Skeletal muscle cell (primary cell): ENCODE data around the gene DYNC1I1.
A peak's percentile ranks its signal among the peaks of the same experiment; 100 is the strongest.

Source experiments
- DNase-seq: peaks from one replicate; pipeline ENCODE4 v3.0.0-alpha.2; 2010; ENCODE audit warnings: low read depth
- H3K4me3 ChIP-seq: 2 replicates; pipeline ENCODE4 v1.5.1; 2011; ENCODE audit warnings: low read depth, mild to moderate bottlenecking, control low read depth, low read length, moderate library complexity

Gene DYNC1I1

GRCh38 chr7:96040250-96040772 lies 268.0 kb downstream of the DYNC1I1 start:
- DNase-seq = no peak
- H3K4me3 ChIP-seq = no peak overlapping the region

GRCh38 chr7:96041171-96041570 lies 268.8 kb downstream of the DYNC1I1 start:
- DNase-seq = no peak
- H3K4me3 ChIP-seq = no peak overlapping the region

- no peak for DNase-seq
Observed at GRCh38 chr7:96045181-96045580, 272.8 kb downstream of the DYNC1I1 start.

GRCh38 chr7:96045919-96046318 lies 273.6 kb downstream of the DYNC1I1 start:
- DNase-seq = no peak
- H3K4me3 ChIP-seq = no peak overlapping the region

More at GRCh38 chr7:96045181-96045580, 272.8 kb downstream of the DYNC1I1 start:
- H3K4me3 ChIP-seq = no peak overlapping the region

GRCh38 chr7:96052289-96052688 lies 279.9 kb downstream of the DYNC1I1 start:
- DNase-seq = no peak
- H3K4me3 ChIP-seq = no peak overlapping the region

GRCh38 chr7:96052860-96053470 lies 280.6 kb downstream of the DYNC1I1 start:
- no peak for DNase-seq
- H3K4me3 ChIP-seq = no peak overlapping the region

DNA sequence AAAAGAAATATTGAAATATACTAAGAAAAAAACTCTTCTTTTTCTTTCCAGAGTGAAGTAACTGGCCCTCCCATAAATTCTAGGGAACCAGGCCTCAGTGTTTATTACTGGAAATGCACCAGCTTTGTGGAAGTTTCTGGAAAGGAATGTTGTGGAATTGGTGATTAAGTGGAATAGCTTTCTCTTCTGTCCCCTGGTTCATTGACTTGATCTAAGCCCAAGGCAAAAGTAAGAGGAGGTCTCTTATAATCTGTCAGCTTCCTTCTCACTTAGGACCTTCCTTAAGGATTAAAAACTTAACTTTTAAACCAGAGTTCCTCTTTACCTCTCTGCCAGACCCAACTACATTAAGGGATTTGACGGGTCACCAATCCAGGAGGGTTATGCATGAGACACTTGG lies 283.4 kb downstream of the DYNC1I1 start:
- H3K4me3 ChIP-seq = no peak overlapping the region
- no peak for DNase-seq

GRCh38 chr7:96059075-96059474 lies 286.7 kb downstream of the DYNC1I1 start:
- H3K4me3 ChIP-seq = no peak overlapping the region
- no peak for DNase-seq

GRCh38 chr7:96061009-96061408 lies 288.7 kb downstream of the DYNC1I1 start:
- H3K4me3 ChIP-seq = no peak overlapping the region
- no peak for DNase-seq

DNA sequence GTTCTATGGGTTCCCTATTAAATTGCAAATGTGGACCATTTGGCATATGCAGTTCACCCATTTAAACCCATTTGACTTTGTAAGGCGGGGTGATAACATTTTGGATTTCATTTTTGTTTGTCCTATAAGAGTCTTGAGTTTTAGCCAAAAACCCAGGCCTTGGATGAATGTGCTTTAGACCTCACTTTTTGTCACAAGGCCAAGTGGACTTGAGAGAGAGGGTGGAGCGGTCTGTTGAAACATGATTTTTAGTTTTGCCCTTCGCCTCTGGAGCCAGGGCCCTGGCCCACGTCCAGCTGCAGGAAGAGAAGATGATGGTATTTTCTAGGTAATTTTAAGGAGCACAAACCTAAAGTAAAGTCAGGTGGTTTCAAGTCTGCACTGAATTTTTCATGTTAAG lies 289.5 kb downstream of the DYNC1I1 start:
- no peak overlapping the region for H3K4me3 ChIP-seq
- no peak for DNase-seq

DNA sequence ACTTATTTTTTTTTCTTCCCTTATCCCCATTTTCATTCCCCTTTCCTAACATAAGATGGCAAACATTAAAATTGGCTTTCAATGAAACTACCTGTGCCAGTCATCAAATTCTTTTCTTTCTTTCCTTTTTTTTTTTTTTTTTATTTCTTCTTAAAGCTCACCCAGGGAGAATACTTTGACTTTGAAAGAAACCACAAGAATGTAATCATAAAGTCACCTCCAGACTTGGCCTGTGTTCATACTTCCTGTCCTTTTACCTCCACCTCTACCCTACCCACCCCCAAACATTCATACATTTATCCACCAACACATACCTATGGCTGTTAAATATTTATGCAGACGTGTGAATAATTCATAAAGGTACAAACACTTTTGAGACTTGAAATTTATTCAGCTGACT lies 295.0 kb downstream of the DYNC1I1 start:
- DNase-seq = no peak
- no peak overlapping the region for H3K4me3 ChIP-seq

GRCh38 chr7:96069401-96069800 lies 297.0 kb downstream of the DYNC1I1 start:
- no peak overlapping the region for H3K4me3 ChIP-seq
- DNase-seq = no peak

GRCh38 chr7:96074871-96075270 lies 302.5 kb downstream of the DYNC1I1 start:
- no peak for DNase-seq
- H3K4me3 ChIP-seq = no peak overlapping the region

DNA sequence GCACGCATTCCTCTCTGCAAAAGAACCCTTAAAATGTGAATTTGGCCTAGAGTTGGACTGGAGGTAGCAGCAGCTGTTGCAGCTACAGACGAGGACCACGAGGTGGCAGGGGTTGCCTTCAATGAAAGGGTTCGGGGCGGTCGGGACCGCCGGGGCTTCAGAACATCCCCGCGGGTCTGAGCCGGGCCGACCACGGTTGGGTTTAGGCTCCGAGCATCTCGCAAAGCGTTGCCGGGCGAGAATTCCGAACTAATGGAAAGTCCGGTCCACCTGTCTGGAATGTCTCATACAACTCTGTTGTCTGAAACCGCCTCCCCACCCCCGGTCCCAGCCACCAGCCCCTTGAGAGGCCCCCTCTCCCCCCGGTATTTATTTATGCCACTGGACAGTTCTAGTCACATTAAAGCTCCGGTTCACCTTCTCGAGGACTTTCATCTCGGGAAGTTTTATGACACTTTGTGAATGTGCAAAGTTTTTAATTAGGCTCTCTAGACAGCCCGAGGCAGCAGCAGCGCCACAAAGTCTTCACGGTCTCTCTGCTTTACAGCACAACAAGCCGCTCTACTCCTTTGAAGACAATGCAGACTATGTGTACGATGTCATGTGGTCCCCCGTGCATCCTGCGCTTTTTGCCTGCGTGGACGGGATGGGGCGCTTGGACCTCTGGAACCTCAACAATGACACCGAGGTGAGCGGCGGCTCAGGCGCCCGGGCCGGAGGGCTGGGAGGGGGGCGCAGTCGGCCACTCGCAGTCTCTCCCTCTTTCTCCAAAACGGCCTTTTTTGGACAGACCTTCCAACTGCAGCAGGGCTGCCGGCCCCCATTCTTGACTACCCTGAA lies 303.4 kb downstream of the DYNC1I1 start:
- peak overlapping the region; percentile 57 for H3K4me3 ChIP-seq
- peak; percentile 11 for DNase-seq

DNA sequence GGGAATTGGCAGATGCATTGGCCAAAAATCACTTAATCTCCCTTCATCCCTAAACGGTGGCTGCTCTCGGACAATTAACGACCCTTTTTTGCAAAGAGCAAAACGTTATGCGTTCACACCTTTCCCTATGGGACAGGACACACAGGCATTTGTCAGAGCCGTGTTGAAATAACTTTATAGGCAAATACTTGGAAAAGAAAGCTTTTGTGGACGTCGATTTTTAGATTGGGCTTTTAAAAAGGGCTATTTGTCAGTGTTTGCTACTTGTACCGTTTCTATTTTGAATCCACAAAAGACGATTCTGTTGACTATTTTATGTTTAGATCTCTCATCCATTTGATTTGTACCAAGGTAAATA lies 304.0 kb downstream of the DYNC1I1 start:
- H3K4me3 ChIP-seq = peak overlapping the region; percentile 57
- no peak for DNase-seq

DNA sequence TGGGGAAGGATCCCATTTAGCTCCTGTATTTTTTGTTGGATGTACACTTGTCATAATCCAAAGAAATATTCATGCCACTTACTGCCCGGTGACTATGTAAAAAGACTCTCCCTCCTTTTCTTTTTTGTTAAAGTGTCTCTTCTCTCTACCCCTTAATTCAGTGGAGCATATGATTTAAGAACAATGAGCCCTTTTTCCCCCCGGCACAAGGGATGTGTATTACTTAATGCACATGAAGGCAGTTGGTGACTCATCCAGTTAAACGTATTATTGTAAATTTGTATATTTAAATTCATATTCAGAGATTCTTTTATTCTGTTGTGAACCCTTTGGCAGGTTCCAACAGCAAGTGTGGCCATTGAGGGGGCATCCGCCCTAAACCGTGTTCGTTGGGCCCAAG lies 307.7 kb downstream of the DYNC1I1 start:
- no peak for DNase-seq
- H3K4me3 ChIP-seq = no peak overlapping the region

- no peak overlapping the region for H3K4me3 ChIP-seq
- peak; percentile 10 for DNase-seq
Observed at GRCh38 chr7:96084881-96085553, 312.7 kb downstream of the DYNC1I1 start.

DNA sequence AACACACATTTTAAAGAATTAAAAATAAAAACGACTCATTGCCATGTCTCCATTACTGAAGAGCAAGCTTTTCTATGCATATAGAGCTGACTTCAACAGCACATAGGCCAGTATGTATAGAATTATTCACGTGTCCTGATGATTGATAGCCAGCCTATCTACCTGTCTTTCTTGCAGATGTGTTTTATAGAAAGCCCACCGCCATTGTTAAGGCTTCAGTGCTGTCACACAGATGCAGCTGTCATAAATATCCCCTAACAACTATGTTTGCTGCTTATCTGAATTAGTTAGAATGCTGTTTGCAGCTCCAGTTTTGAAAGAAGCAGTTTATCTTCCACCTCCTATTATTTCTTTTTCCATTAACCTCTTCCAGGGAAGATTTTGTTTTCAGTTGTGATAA lies 313.6 kb downstream of the DYNC1I1 start:
- H3K4me3 ChIP-seq = no peak overlapping the region
- DNase-seq = no peak

DNA sequence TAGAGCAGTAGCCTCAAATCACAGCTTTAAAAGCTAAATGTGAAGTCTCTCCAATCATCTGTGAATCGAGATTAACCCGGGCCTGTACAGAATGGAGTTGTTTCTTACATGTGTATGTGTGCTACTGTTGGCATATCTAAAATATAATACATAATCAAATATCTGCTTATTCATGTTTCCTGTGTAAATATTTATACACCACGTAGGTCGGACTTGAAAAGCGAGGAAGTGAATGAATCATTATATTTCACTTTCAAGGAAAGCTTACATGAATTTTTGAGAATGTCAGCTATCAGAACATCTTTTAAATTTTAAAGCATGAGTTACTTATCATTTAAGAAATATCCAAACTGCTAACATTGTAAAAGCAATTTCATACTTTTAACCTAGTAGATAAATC lies 316.2 kb downstream of the DYNC1I1 start:
- DNase-seq = no peak
- no peak overlapping the region for H3K4me3 ChIP-seq

DNA sequence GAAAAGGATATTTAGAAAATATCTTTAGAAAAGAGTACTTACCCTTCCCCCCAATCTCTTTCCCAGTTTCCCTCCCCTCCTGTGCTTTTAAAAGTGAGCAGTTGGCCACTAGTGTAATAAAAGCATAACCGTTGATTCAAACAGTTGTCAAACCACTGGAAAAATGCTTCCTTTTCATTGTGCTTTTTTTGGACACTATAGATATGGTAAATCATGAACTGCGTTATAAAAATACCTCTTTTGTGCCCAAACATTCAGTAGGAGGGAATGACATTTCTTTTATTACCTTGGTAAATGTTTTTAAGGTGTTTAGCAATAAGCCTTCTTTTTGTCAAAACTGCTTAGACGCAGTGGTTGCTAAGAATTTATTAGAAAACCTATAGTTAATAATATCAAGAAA lies 317.2 kb downstream of the DYNC1I1 start:
- H3K4me3 ChIP-seq = no peak overlapping the region
- DNase-seq = no peak
